NCI-H2171 treated with DMSO at 0.1 percent for 48 hours (cell line): Measurements from ENCODE around the gene SLC44A3.

Source experiments
- DNase-seq: peaks from one replicate; lab custom pipeline; 2025; lab: John Stamatoyannopoulos, UW

SLC44A3 gene

DNA sequence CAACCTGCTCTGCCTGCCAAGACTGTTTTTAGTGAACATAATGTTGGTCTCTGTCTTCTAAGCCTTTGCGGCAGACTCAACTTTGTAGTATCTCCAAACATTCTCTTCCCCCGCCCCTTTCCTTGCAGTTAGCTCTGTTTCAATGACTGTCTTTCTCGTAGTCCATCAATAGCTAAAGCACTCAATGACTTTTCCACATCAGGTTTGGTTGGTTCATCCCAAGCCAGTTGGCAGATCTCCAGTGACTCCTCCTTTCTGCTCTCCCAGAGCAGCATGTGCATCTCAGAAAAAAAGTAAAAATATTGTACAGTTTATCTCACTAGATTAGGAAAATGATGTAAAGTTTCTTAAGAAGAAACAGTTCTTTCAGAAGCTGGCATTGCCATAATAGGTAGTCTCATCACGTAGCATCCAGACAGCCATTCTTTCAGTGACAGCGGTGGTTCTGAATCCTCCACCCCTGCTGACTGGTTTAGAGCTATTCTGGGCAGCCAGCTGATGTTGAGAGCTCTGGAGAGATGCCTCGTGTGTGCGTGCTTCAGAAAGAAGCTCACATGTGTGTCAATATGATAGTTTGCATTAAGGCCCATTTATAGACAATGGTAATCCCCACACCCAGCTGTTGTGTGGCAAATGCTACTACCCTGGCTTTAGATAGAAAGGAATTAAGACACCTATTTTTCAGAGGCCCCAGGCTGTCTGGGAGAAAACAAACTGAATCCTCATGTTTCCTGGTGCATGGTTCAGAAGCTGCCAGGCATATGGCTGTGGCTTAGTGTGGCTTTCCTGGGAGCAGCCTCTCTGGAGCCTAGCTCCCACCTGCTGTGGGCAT is 53.6 kb downstream of the SLC44A3 start:
- peak; percentile 12 for DNase-seq

DNA sequence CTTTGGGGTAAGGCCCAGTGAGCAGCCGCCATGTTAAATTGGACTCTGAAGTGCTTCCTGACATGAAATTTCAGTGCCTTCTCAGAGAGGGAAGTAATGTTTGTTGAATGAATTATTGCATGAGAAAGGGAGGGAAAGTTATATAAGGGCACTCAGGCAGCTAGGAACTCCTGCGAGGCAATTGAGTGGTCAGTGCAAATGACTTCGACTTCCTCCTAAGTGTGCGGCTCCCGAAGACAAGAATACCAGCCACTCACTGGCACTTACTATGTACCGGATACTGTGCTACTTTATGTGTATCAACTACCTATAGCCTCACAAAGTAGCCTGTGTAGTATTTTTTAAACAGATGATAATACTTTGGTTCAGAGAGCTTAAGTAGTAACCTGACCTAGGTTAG is 54.3 kb downstream of the SLC44A3 start:
- no peak for DNase-seq

- DNase-seq, result no peak
Observed at GRCh38 chr1:94875794-94876193, 55.6 kb downstream of the SLC44A3 start.

DNA sequence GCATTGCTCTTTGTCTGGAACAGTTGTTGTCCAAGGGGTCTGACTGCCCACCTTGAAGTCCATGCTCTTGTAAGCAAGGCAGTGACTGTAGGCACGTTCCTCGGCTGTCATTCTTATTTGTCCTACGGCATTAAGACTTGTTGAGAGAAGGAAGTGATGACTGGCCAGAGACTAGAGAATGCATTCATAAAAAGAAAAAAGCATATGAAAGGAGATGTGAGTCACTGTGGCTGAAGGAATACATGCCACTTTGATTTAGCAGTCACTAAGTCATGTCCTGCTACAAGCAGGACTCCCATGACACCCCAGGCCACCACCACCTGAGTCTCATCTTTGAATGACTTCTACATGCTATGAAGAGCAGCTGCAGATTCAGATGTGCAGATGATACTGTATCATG is 56.2 kb downstream of the SLC44A3 start:
- no peak for DNase-seq

- DNase-seq, result no peak
Observed at GRCh38 chr1:94878329-94878728, 58.2 kb downstream of the SLC44A3 start.

DNA sequence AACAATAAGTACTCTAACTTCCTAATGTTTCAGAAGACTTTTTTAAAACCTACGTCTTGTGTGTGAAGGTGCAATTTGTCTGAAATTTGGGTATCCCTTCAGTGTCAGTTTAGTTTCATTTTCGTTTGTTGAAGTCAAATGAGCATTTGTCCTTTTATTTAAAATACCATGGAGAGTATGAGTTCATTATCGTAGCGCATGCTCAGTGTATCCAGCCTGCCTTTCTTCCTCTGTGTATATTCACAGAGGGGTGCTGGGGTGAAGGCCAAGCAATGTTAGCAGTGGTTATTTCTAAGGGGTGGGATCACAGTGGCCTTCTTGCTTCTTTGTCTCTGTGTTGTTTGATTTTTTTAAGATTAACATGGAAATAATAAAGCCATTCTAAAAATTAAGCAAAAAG is 63.5 kb downstream of the SLC44A3 start:
- no peak for DNase-seq

- no peak for DNase-seq
Observed at GRCh38 chr1:94884106-94884505, 63.9 kb downstream of the SLC44A3 start.

DNA sequence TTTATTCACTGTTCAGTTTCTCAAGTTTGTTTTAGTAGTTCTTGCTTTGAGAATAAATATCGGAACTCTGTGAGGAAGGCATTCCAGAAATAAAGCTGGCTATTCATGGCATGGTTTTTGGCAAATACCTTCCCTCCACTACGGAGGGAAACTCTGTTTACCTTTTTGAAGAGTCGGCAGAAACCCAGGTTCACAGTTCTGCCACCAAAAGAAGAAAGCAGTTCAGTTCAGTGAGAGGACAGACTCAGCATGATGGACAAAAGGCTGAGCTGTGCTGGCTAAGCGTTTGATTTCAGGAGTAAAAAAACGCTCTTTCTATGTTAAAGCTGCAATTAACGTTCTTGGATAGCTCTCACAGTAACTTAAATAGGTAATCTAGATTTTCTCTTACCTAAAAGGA is 64.3 kb downstream of the SLC44A3 start:
- DNase-seq, result no peak

GRCh38 chr1:94886361-94886760 is 66.2 kb downstream of the SLC44A3 start:
- no peak for DNase-seq

- DNase-seq, result no peak
Observed at GRCh38 chr1:94887106-94887505, 66.9 kb downstream of the SLC44A3 start.

DNA sequence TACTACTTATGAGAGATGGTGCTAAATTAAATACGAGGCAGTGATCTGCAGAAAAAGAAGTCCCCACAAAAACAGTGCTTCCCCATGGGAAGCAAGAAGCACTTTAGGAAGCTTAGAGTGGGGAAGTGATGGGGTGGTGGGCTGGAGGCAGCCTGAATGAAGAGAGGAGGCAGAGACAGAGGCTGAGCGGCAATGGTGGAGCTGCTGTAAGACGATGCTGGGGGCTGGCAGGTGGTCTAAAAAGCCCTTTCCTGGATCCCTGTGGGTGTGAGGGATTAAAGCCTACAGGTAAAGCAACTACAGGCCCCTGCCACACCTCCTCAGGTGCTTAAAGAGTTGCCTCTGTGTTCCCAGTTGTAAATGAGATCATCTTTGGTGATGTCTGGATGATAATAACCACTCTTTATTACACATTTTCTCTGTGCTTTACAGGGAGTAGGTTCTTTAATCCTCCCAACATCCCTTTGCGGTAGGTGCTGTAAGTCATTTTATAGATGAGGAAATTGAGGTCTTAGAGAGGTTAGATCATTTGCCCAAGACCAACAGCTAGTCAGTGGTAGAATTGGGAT is 67.5 kb downstream of the SLC44A3 start:
- no peak for DNase-seq

- no peak for DNase-seq
Observed at GRCh38 chr1:94888201-94888600, 68.0 kb downstream of the SLC44A3 start.

DNA sequence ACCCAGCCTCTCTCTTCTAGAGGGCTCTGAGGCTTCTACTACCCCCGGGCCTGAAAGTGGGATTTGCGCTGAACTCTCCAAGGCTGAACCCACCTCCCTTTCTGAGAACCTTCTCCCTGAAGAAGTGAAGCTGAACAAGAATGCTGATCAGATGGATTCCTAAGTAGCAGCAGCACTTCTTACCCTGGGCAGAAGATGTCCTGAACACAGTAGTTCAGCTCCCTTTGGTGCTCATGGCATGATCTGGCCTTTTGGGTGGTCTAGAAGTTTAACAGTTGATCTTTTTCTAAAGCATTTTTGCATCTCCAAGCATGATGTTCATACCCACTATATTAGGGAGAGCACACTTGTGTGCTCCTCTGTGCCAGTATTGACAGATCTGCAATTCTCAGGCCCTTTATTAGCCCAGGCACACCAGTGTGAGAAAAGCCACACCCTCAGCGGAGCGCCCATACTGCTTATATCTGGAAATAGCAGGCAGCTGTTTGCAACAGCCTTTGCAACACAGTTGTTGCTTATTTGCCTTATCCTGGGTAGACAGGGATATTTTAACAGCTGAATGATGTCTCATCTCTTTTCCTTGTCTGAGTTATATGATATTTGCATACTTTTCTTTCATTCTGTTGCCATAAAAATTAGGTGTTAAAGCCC is 72.6 kb downstream of the SLC44A3 start:
- no peak for DNase-seq

DNA sequence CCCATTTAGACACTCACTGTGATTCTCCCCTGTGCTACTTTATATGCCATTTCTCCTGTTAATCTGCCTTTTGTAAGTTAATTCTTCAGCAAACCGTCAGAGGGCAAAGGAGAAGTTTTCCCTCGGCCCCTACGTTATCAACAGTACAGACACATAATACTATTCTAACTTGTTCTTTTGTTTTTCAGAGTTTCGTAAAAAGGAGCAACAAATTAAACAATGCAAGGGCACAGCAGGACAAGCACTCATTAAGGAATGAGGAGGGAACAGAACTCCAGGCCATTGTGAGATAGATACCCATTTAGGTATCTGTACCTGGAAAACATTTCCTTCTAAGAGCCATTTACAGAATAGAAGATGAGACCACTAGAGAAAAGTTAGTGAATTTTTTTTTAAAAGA is 74.5 kb downstream of the SLC44A3 start:
- DNase-seq, result no peak

DNA sequence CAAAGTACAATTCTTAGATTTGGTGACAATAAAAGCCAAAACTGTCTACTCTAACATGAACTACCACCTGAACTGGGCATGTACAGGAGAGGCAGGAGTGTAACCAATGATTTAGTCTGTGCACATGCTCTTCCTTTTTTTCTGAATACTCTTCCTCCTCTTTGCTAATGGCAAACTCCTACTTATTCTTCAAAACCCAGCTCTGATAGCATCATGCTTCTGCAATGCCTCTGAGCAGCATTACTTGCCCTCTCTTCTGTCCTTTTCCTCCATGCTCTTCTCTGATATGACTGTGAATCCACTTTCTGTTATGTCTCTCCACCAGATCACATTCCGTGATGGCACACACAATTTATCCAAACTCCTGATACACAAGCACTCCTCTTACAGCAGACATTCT is 75.4 kb downstream of the SLC44A3 start:
- DNase-seq, result no peak

GRCh38 chr1:94898491-94899385 is 78.6 kb downstream of the SLC44A3 start:
- no peak for DNase-seq

DNA sequence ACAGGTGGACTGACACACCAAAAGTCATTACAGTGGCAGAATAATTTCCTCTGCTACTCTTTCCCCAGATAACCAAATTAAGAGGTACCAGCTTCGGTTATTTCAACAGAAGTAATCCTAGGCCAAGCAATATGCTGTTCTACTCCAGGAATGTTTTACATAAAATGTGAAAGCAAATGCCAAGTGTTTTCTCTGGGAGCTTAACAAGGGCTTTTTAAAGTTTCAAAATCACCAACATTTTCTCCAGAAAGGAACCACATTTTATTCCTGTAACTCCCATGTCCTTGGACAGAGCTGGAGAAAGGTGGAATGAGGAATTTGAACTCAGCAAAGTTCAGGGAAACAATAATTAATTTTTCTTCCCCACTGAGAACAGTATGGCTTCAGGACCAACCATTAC is 79.6 kb downstream of the SLC44A3 start:
- no peak for DNase-seq

- no peak for DNase-seq
Observed at GRCh38 chr1:94901841-94902240, 81.7 kb downstream of the SLC44A3 start.

DNA sequence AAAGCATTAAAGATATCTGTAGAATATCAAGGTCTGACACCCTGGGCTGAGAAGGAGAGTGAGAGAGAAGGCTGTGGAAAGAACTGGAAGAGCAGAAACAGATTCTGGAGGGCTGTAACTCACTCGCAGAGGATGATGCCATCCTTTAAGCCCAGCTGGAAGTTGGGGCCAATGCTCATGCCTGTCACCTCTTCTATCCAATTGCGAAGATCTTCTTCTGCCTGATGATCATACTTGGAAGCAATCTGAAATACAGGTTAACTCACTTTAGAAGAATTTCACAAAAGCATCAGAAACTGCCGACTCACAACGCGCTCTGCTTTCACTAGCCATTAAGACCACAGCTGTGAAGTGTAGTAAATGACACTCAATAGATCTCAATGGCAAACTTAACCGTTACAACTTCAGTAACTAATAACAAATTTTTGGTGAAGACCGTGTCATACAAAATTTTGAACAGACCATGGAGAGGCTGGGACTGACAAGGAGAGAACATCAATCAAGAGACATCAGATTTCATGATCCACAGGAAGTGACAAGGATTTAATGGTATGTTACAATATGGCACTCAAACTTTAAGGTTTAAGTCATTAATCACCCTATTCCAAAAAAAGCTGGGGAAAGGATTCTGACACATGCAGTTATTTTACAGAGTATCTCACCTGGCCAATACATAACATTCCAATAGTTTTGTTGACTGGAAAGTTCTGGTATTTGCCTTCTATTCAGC is 83.3 kb downstream of the SLC44A3 start:
- DNase-seq, result no peak

DNA sequence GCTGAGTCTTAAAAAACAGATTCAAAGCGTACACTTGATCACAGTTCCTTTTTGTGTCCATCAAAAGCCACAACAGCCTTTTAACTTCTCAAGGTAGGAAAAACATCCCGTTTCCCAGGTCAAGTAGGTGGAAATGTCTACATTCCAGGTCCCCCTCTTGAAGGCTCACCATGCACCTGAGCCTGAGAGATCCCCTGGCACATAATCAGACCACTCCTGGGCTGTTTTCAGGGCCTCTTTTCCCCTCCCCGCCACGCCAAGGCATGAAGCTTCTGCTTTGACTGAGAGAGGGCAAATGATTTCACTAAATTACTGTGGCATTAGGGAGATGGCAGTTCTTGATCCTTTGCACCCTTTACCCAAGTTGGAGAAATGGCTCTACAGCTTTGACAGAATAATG is 85.0 kb downstream of the SLC44A3 start:
- no peak for DNase-seq

GRCh38 chr1:94906382-94906781 is 86.2 kb downstream of the SLC44A3 start:
- DNase-seq, result no peak

- DNase-seq, result no peak
Observed at GRCh38 chr1:94907136-94907535, 87.0 kb downstream of the SLC44A3 start.
